Adipose tissue (tissue), 3 donors: ENCODE results near the gene CYP4F2. TPM values are rescaled to one million over a fixed set of nuclear protein-coding genes. Genes with fewer than 3 reads are reported as not detected.
"Not testable (repeated sequence)": the region's sequence is repeated elsewhere in the genome, so short reads cannot be mapped to it uniquely, and the experiment has no call there.

Experiments
- H3K27ac ChIP-seq: one replicate; pipeline ENCODE4 v1.5.1; 2013; ENCODE audit warnings: low read depth, low read length
- WGBS, 3 donors: extraction: QIAGEN DNeasy Blood & Tissue Kit; methylation state at CpG; one replicate each; pipeline ENCODE4 v1.1.7; 2013; 5-methylcytosine and 5-hydroxymethylcytosine counted together
- polyA plus RNA-seq, 3 donors: library from polyadenylated mRNA; stranded (reverse); fragments of 200-250 nt; gene quantifications; one replicate each; pipeline ENCODE4 v1.2.3, GENCODE V29; 2013
- donor health status: healthy with polysubstance abuse.
- donor health status: Bipolar disorder and iron deficiency.
- donor health status: healthy.

Gene CYP4F2
- polyA plus RNA-seq, 3 donors: 0.08 TPM; not detected in 2

- no peak overlapping the region for H3K27ac ChIP-seq
Observed at GRCh38 chr19:15905026-15905425, 7.2 kb upstream of the CYP4F2 start.

- WGBS, 3 donors: 85 to 87% (median 87%) methylated on average over 29 of the region's 29 CpGs
- H3K27ac ChIP-seq: not testable (repeated sequence)
Observed at GRCh38 chr19:15902898-15903297, 5.0 kb upstream of the CYP4F2 start.

GRCh38 chr19:15902254-15902653, 4.4 kb upstream of the CYP4F2 start:
- 81 to 92% (median 88%) methylated on average over 11 of the region's 11 CpGs for WGBS, 3 donors
- H3K27ac ChIP-seq: no peak overlapping the region

GRCh38 chr19:15900504-15900903, 2.6 kb upstream of the CYP4F2 start:
- 61 to 79% (median 68%) methylated on average over 9 to 11 of the region's 11 CpGs for WGBS, 3 donors
- no peak overlapping the region for H3K27ac ChIP-seq

- 12 to 30% (median 29%) methylated on average over 7 to 13 of the region's 15 CpGs for WGBS, 3 donors
- H3K27ac ChIP-seq: not testable (repeated sequence)
Observed at GRCh38 chr19:15900032-15900431, 2.2 kb upstream of the CYP4F2 start.

DNA sequence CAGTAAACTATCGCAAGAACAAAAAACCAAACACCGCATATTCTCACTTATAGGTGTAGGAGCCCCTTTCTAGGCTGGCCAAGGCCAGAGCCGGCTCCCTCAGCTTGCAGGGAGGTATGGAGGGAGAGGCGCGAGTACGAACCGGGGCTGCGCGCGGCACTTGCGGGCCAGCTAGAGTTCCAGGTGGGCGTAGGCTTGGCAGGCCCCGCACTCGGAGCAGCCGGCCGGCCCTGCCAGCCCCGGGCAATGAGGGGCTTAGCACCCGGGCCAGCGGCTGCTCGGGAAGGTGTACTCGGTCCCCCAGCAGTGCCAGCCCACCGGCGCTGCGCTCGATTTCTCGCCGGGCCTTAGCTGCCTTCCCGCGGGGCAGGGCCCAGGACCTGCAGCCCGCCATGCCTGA, 1.7 kb upstream of the CYP4F2 start:
- WGBS, 3 donors: 16 to 17% (median 17%) methylated on average over 21 to 30 of the region's 30 CpGs
- not testable (repeated sequence) for H3K27ac ChIP-seq

DNA sequence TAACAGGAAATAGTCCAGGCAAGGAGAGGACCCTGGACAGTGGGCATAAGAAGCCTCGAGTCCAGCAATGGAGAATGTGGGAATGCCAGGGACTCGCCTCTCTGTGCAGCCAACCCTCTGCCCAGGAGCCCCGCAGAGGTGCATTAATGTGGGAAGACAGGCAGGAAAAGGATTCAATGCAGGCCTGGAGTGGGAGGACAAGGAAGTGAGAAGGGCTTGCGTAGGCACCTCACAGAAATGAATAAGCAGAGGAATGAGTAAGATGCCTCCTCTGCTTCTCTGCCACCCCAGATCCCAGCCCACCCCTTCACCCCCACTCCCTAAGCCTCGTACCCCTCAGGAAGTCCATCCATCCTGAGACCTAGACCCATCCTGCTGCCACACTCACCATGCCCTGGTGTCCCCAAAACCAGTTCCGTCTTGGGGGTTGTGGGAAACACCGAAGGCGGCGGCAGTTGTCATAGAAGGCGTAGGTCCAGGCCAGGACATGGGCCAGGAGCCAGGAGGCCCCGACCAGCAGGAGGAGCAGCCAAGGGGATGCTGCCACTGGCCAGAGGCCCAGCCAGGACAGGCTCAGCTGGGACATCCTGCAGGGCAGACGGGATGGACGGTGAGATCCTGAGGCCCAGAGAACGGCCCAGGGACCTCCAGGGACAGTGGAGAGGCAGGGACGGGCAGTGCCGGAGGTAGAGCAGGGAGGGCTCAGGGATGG, 692 bp downstream of the CYP4F2 start:
- H3K27ac ChIP-seq: no peak overlapping the region
- 85 to 89% (median 85%) methylated on average over 15 to 16 of the region's 16 CpGs for WGBS, 3 donors

DNA sequence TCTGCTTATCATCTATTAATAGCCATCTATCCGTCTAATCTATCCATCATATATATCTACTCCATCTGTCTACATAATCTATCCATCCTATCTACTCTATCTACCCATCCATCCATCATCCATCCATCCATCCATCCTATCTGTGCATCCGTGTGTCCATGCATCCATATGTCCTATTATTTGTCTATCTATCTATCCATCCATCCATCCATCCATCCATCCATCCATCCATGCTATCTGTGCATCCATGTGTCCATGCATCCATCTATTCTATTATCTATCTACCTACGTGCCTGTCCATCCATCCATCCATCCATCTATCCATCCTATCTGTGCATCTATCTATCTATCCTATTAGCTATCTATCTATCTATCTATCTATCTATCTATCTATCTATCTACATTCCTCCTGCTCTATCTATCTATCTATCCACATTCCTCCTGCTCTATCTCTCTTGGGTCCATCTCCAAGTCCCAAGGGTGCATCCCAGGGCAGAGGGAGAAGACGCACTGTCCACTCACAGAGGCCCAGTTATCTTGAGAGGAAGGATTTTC, 1.9 kb downstream of the CYP4F2 start:
- H3K27ac ChIP-seq: no peak overlapping the region
- 69 to 84% (median 75%) methylated on average over 4 of the region's 4 CpGs for WGBS, 3 donors

GRCh38 chr19:15894359-15894758, 3.5 kb downstream of the CYP4F2 start:
- no peak overlapping the region for H3K27ac ChIP-seq
- WGBS, 3 donors: 69 to 97% (median 83%) methylated on average over 2 of the region's 2 CpGs

- H3K27ac ChIP-seq: no peak overlapping the region
- 48 to 72% (median 62%) methylated on average over 7 of the region's 7 CpGs for WGBS, 3 donors
Observed at GRCh38 chr19:15893477-15893876, 4.4 kb downstream of the CYP4F2 start.

GRCh38 chr19:15892012-15892411, 5.9 kb downstream of the CYP4F2 start:
- 80 to 87% (median 82%) methylated on average over 6 of the region's 6 CpGs for WGBS, 3 donors
- no peak overlapping the region for H3K27ac ChIP-seq

DNA sequence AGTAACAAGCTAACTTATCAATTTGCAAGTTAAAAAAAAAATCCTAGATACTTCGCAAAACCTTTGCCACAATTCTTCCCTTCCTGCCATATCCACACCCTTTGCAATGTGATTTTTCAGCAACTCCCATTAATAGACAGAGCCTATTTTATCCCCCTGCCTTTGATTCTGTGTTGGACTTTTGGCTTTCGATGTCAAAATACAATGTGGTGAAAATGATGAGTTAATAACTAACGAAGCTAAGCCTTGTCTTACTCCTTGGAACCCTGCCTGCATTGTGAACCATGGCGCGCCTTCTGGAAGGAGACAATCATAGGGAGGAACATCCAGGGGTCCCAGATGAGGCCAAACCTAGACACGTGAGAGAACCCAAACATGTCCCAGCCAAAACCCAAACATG, 6.4 kb downstream of the CYP4F2 start:
- 63 to 75% (median 64%) methylated on average over 6 of the region's 6 CpGs for WGBS, 3 donors
- H3K27ac ChIP-seq: no peak overlapping the region

DNA sequence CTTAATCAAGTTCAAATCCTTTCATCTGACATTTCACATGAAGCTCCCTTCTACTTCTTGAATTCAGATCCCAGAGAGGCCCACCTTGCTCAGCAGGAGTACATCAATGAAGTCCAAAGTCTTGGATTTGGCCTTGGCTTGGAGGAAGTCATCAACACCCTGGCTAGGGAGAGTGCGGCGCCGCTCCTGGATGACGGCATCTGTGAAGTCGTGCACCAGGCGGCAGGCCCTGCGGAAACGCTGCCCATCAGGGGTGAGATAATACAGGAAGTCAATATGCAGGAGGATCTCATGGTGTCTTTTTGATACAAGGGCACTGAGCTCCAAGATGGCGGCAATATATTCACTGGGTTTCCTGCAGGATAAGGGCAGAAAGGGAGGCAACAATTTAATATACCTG, 8.5 kb downstream of the CYP4F2 start:
- 81 to 91% (median 82%) methylated on average over 9 of the region's 9 CpGs for WGBS, 3 donors
- H3K27ac ChIP-seq: not testable (repeated sequence)

- WGBS, 3 donors: 71 to 80% (median 74%) methylated on average over 7 of the region's 7 CpGs
- H3K27ac ChIP-seq: no peak overlapping the region
Observed at GRCh38 chr19:15885919-15886318, 12.0 kb downstream of the CYP4F2 start.

DNA sequence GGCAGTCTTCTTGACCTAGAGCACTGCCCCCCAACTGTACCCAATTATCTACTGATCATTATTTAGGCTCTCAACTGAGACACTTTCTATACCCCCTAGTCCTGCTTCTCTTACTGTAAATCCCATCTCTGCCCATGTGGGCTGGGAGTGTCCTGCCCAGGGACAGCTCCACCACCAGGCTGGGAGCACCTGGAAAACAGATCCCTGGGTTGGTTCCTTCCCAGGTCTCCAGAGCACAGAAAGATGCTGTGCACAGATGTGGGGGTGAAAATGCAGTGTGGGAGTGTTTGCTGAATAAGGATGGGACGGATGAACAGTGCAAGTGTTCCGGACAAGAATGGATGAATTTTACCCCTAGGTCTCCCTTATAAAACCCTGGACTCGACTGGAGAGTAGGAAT, 12.7 kb downstream of the CYP4F2 start:
- WGBS, 3 donors: 60 to 74% (median 71%) methylated on average over 3 of the region's 3 CpGs
- no peak overlapping the region for H3K27ac ChIP-seq

GRCh38 chr19:15883329-15883728, 14.5 kb downstream of the CYP4F2 start:
- not testable (repeated sequence) for H3K27ac ChIP-seq
- WGBS, 3 donors: 45 to 73% (median 65%) methylated on average over 3 of the region's 3 CpGs

DNA sequence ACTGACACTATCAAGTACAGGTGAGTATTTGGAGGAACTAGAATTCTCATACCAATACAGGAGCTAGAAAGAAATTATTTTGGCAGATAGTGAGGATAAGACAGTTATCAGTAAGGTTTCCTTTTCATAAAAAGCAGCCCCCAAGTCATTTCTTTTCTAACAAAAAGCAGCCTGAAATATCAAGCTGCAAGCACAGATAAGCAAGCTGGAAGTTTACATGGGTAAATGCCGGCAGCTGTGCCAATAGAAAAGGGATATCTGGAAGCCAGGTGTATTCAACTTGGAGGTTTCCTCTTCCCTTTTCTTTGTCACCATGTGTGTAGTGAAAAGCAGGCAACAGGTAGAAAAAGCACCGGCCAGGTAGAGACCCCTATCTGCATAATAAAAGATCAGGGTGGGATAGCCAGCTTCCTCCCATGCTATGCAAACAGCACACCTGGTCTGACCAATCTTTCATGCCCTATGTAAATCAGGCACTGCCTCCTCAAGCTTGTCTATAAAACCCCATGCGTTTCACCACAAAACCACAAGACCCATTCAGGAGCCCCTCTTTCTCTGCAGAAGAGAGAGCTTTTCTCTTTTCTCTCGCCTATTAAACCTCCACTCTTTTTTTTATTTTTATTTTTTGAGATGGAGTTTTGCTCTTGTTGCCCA, 22.9 kb downstream of the CYP4F2 start:
- no peak overlapping the region for H3K27ac ChIP-seq
- 29 to 42% (median 37%) methylated on average over 4 of the region's 4 CpGs for WGBS, 3 donors

DNA sequence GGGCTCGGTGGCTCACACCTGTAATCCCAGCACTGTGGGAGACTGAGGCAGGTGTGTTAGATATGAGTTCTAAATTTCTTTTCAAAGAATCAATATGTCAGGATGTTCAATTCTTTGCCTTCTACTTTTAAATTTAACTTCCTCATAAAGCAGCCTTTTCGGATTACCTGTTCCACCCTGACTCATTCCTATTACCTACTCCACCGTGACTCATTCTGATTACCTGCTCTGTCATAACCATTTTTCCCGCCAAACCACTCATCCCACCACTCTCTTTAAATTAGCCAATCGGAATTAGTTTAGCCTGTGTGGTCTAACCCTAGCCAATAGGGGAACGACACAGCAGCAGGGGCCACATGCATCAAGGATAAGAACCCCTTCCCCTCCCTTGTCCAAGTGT, 24.1 kb downstream of the CYP4F2 start:
- WGBS, 3 donors: 82 to 87% (median 87%) methylated on average over 6 of the region's 6 CpGs

GRCh38 chr19:15871570-15871969, 26.3 kb downstream of the CYP4F2 start:
- 4 to 9% (median 6%) methylated on average over 11 of the region's 11 CpGs for WGBS, 3 donors

More for the DNA sequence above, 24.1 kb downstream of the CYP4F2 start:
- not testable (repeated sequence) for H3K27ac ChIP-seq

GRCh38 chr19:15869873-15870272, 28.0 kb downstream of the CYP4F2 start:
- H3K27ac ChIP-seq: no peak overlapping the region
- WGBS, 3 donors: 48 to 50% (median 49%) methylated on average over 9 of the region's 9 CpGs

More at GRCh38 chr19:15871570-15871969, 26.3 kb downstream of the CYP4F2 start:
- no peak overlapping the region for H3K27ac ChIP-seq
